ACC112 (cell line): ENCODE measurements around the gene SLC12A8.

ENCODE experiments used
- H2AFZ ChIP-seq: fragments of 200-600 bp; sonication (generic); one replicate; pipeline ENCODE4 v1.6.0; 2017; ENCODE audit warnings: antibody characterized with exemption, low read length; ENCODE audit not compliant: unreplicated experiment
- H3K27ac ChIP-seq: fragments of 200-600 bp; sonication (generic); 2 replicates; pipeline ENCODE4 v1.5.1; 2014; ENCODE audit warnings: low read depth, mild to moderate bottlenecking, antibody characterized with exemption, low read length, moderate library complexity
- H3K27me3 ChIP-seq: fragments of 200-600 bp; sonication (generic); 2 replicates; pipeline ENCODE4 v1.6.1; 2014; ENCODE audit warnings: mild to moderate bottlenecking, antibody characterized with exemption, low read length, moderate library complexity, mixed read lengths; ENCODE audit not compliant: insufficient read depth
- H3K36me3 ChIP-seq: fragments of 200-600 bp; sonication (generic); 2 replicates; pipeline ENCODE4 v1.6.1; 2016; ENCODE audit warnings: mild to moderate bottlenecking, antibody characterized with exemption, low read length, moderate library complexity, mixed read lengths; ENCODE audit not compliant: insufficient read depth
- H3K4me1 ChIP-seq: fragments of 200-600 bp; sonication (generic); one replicate; pipeline ENCODE4 v1.6.1; 2016; ENCODE audit warnings: low read length, mixed read lengths; ENCODE audit not compliant: insufficient read depth, unreplicated experiment, control insufficient read depth
- H3K4me3 ChIP-seq: fragments of 200-600 bp; sonication (generic); 2 replicates; pipeline ENCODE4 v1.5.1; 2014; ENCODE audit warnings: mild to moderate bottlenecking, low read depth, low read length
- H3K79me2 ChIP-seq: fragments of 200-600 bp; sonication (generic); one replicate; pipeline ENCODE4 v1.6.0; 2016; ENCODE audit warnings: low read length; ENCODE audit not compliant: control insufficient read depth, unreplicated experiment, insufficient read depth

SLC12A8 gene

GRCh38 chr3:125144653-125145314 lies 67.8 kb downstream of the SLC12A8 start:
- no peaks in the 10 kb centered on the region for H3K79me2 ChIP-seq
- H3K36me3 ChIP-seq, result no peaks in the 10 kb centered on the region
- H3K27ac ChIP-seq, result no peak overlapping the region
- no peak overlapping the region for H2AFZ ChIP-seq
- H3K27me3 ChIP-seq, result no peaks in the 10 kb centered on the region
- H3K4me3 ChIP-seq, result no peak overlapping the region
- peaks cover 56% of the 10 kb centered on the region for H3K4me1 ChIP-seq

GRCh38 chr3:125143982-125144652 lies 68.4 kb downstream of the SLC12A8 start:
- peaks cover 58% of the 10 kb centered on the region for H3K4me1 ChIP-seq
- H3K4me3 ChIP-seq, result no peak overlapping the region
- no peaks in the 10 kb centered on the region for H3K79me2 ChIP-seq
- H3K36me3 ChIP-seq, result no peaks in the 10 kb centered on the region
- H3K27ac ChIP-seq, result no peak overlapping the region
- H3K27me3 ChIP-seq, result no peaks in the 10 kb centered on the region
- H2AFZ ChIP-seq, result peak overlapping the region; percentile 42

- Histone ChIP-seq H2AFZ (no peak overlapping the region), H3K4me1 (peaks cover 58% of the 10 kb centered on the region), H3K27ac (no peak overlapping the region), H3K27me3 (no peaks in the 10 kb centered on the region), H3K79me2 (no peaks in the 10 kb centered on the region), H3K4me3 (no peak overlapping the region), H3K36me3 (no peaks in the 10 kb centered on the region)
Observed at GRCh38 chr3:125143538-125143937, 69.0 kb downstream of the SLC12A8 start.

GRCh38 chr3:125142940-125143339 lies 69.6 kb downstream of the SLC12A8 start:
- peaks cover 58% of the 10 kb centered on the region for H3K4me1 ChIP-seq
- no peaks in the 10 kb centered on the region for H3K27me3 ChIP-seq
- no peaks in the 10 kb centered on the region for H3K36me3 ChIP-seq
- H3K27ac ChIP-seq, result no peak overlapping the region
- no peaks in the 10 kb centered on the region for H3K79me2 ChIP-seq
- H3K4me3 ChIP-seq, result no peak overlapping the region
- no peak overlapping the region for H2AFZ ChIP-seq

GRCh38 chr3:125142420-125142778 lies 70.1 kb downstream of the SLC12A8 start:
- no peak overlapping the region for H3K4me3 ChIP-seq
- H3K27me3 ChIP-seq, result no peaks in the 10 kb centered on the region
- H3K36me3 ChIP-seq, result no peaks in the 10 kb centered on the region
- H3K4me1 ChIP-seq, result peaks cover 60% of the 10 kb centered on the region
- no peaks in the 10 kb centered on the region for H3K79me2 ChIP-seq
- H3K27ac ChIP-seq, result no peak overlapping the region
- H2AFZ ChIP-seq, result no peak overlapping the region

GRCh38 chr3:125141596-125142419 lies 70.7 kb downstream of the SLC12A8 start:
- no peaks in the 10 kb centered on the region for H3K36me3 ChIP-seq
- H3K27ac ChIP-seq, result no peak overlapping the region
- peaks cover 66% of the 10 kb centered on the region for H3K4me1 ChIP-seq
- no peaks in the 10 kb centered on the region for H3K79me2 ChIP-seq
- H3K4me3 ChIP-seq, result peak overlapping the region; percentile 42
- no peak overlapping the region for H2AFZ ChIP-seq
- no peaks in the 10 kb centered on the region for H3K27me3 ChIP-seq

GRCh38 chr3:125140818-125141595 lies 71.5 kb downstream of the SLC12A8 start:
- Histone ChIP-seq H3K36me3 (no peaks in the 10 kb centered on the region), H3K4me3 (no peak overlapping the region; the same call in 1 of the 2 replicates), H2AFZ (no peak overlapping the region), H3K27ac (peak overlapping the region; percentile 75), H3K79me2 (no peaks in the 10 kb centered on the region), H3K27me3 (no peaks in the 10 kb centered on the region), H3K4me1 (peaks cover 72% of the 10 kb centered on the region)

- Histone ChIP-seq H3K36me3 (no peaks in the 10 kb centered on the region), H3K27ac (peak overlapping the region; percentile 75), H3K79me2 (no peaks in the 10 kb centered on the region), H3K4me3 (peak overlapping the region; percentile 42; the same call in 1 of the 2 replicates), H3K4me1 (peaks cover 72% of the 10 kb centered on the region), H3K27me3 (no peaks in the 10 kb centered on the region), H2AFZ (peak overlapping the region; percentile 65)
Observed at GRCh38 chr3:125140011-125140817, 72.3 kb downstream of the SLC12A8 start.

GRCh38 chr3:125139386-125139785 lies 73.2 kb downstream of the SLC12A8 start:
- peaks cover 66% of the 10 kb centered on the region for H3K4me1 ChIP-seq

More at GRCh38 chr3:125139386-125139785, 73.2 kb downstream of the SLC12A8 start:
- Histone ChIP-seq H2AFZ (no peak overlapping the region), H3K79me2 (no peaks in the 10 kb centered on the region), H3K27ac (peak overlapping the region; percentile 75; the same call in 1 of the 2 replicates), H3K27me3 (no peaks in the 10 kb centered on the region), H3K4me3 (no peak overlapping the region), H3K36me3 (no peaks in the 10 kb centered on the region)
